CD4-positive, alpha-beta memory T cell (primary cell): ENCODE results near the gene ADGRV1. TPM values are rescaled to one million over a fixed set of nuclear protein-coding genes. Genes with fewer than 3 reads are reported as not detected.
A peak's percentile ranks its signal among the peaks of the same experiment; 100 is the strongest.

Experiments
- CTCF ChIA-PET: fragments of 350-600 bp; sonication (Branson Sonifier 250); formaldehyde crosslinking; loops from one replicate; lab custom pipeline; 2021; ENCODE audit warnings: inconsistent platforms; ENCODE audit not compliant: partially characterized antibody; lab: Charles Lee
- POLR2A ChIA-PET: fragments of 350-600 bp; sonication (Branson Sonifier 250); formaldehyde crosslinking; loops from one replicate; lab custom pipeline; 2021; ENCODE audit not compliant: partially characterized antibody; lab: Charles Lee
- DNase-seq, 5 donors: peaks; one replicate each; pipeline versions ENCODE4 v3.0.0 to v3.0.0-alpha.2; 2020 to 2022; ENCODE audit warnings: mixed read lengths in 1 of 5
- H3K27ac ChIP-seq: one replicate; pipeline ENCODE4 v1.7.0; 2013; ENCODE audit warnings: low read depth, low read length
- H3K27me3 ChIP-seq: 2 replicates; pipeline ENCODE4 v1.7.0; 2013; ENCODE audit warnings: mild to moderate bottlenecking, low read length, moderate library complexity; ENCODE audit not compliant: insufficient read depth
- H3K36me3 ChIP-seq: 2 replicates; pipeline ENCODE4 v1.7.0; 2013; ENCODE audit warnings: mild to moderate bottlenecking, low read length, moderate library complexity; ENCODE audit not compliant: insufficient read depth
- H3K4me1 ChIP-seq: 2 replicates; pipeline ENCODE4 v1.7.0; 2013; ENCODE audit warnings: mild to moderate bottlenecking, low read length, moderate library complexity; ENCODE audit not compliant: insufficient read depth
- H3K4me3 ChIP-seq, 2 donors: one replicate each; pipeline ENCODE4 v1.7.0; 2013; ENCODE audit warnings: low read length in 2 of 2, mild to moderate bottlenecking in 1 of 2
- H3K9me3 ChIP-seq, 2 donors: one replicate each; pipeline ENCODE4 v1.7.0; 2013; ENCODE audit warnings: low read length in 2 of 2, control low read depth in 1 of 2; ENCODE audit not compliant: control insufficient read depth in 1 of 2
- H3K27ac Mint-ChIP-seq, 7 donors: one replicate each; pipeline ENCODE4 v1.8.0; 2020 to 2021; ENCODE audit warnings: mixed read lengths in 7 of 7, mild to moderate bottlenecking in 6 of 7, inconsistent platforms in 3 of 7, moderate library complexity in 3 of 7
- H3K27me3 Mint-ChIP-seq, 2 donors: one replicate each; pipeline ENCODE4 v1.8.0; 2020 to 2021; ENCODE audit warnings: mixed read lengths in 2 of 2
- H3K36me3 Mint-ChIP-seq, 2 donors: one replicate each; pipeline ENCODE4 v1.8.0; 2020 to 2021; ENCODE audit warnings: mixed read lengths in 2 of 2, inconsistent platforms in 1 of 2, mild to moderate bottlenecking in 1 of 2
- H3K4me1 Mint-ChIP-seq, 4 donors: one replicate each; pipeline ENCODE4 v1.8.0; 2020 to 2021; ENCODE audit warnings: mixed read lengths in 4 of 4, mild to moderate bottlenecking in 1 of 4
- H3K4me3 Mint-ChIP-seq, 8 donors: one replicate each; pipeline ENCODE4 v1.8.0; 2020 to 2021; ENCODE audit warnings: mixed read lengths in 8 of 8, mild to moderate bottlenecking in 7 of 8, moderate library complexity in 6 of 8, inconsistent platforms in 3 of 8
- H3K9me3 Mint-ChIP-seq, 8 donors: one replicate each; pipeline ENCODE4 v1.8.0; 2020 to 2021; ENCODE audit warnings: mixed read lengths in 8 of 8, mild to moderate bottlenecking in 5 of 8, inconsistent platforms in 3 of 8, moderate library complexity in 1 of 8
- intact Hi-C: fragments of 100-400 bp; cut with micrococcal nuclease; formaldehyde crosslinking; loops from one replicate; pipeline ENCODE4 v1.15.1; 2023
- polyA plus RNA-seq, 2 donors: library from polyadenylated mRNA; unstranded; fragments of 300-500 nt; fragmentation: Illumina TruSeq; gene quantifications; one replicate each; pipeline ENCODE4 v1.2.3, GENCODE V29; 2021
- total RNA-seq, 2 experiments: library from RNA; stranded (reverse); gene quantifications; one replicate each; pipeline ENCODE4 v1.2.3, GENCODE V29; 2021

ADGRV1 gene
- total and polyA plus RNA-seq, 4 experiments from 2014 or later: 0.09 to 0.22 TPM; not detected in 2

DNA sequence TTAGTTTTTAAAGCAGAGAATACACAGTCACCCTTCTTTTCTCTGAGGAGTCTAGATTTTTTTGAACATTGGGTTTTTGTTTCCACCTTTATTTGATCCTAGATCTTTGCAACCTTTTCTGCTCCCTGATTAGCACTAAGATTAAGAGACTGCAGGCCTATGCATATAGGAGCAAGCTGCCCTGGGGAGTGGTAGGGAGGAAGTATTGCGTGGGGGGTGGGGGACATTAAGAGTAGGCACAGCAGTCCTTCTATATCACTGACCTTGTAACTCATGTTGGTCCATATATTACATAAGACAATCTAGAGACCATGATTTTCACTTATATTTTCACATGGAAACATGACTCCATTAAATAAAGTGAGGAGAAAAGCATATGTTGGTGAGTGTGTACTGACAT lies 149.1 kb downstream of the ADGRV1 start:
- no peaks in the 10 kb centered on the region for H3K4me1 Mint-ChIP-seq
- no peaks in the 10 kb centered on the region for H3K9me3 Mint-ChIP-seq
- Histone ChIP-seq H3K4me3 (no peak overlapping the region), H3K9me3 (no peaks in the 10 kb centered on the region), H3K27ac (no peak overlapping the region), H3K27me3 (no peaks in the 10 kb centered on the region), H3K4me1 (no peaks in the 10 kb centered on the region), H3K36me3 (no peaks in the 10 kb centered on the region)
- ChIA-PET CTCF (no interaction called here), POLR2A (no interaction called here)
- peak overlapping the region in 1 of 7 donors; percentile 57 for H3K27ac Mint-ChIP-seq
- DNase-seq: no peak
- no peaks in the 10 kb centered on the region for H3K36me3 Mint-ChIP-seq
- intact Hi-C loops: no loop called here
- H3K4me3 Mint-ChIP-seq: no peak overlapping the region
- peaks cover 5 to 11% of the 10 kb centered on the region in 2 donors for H3K27me3 Mint-ChIP-seq

DNA sequence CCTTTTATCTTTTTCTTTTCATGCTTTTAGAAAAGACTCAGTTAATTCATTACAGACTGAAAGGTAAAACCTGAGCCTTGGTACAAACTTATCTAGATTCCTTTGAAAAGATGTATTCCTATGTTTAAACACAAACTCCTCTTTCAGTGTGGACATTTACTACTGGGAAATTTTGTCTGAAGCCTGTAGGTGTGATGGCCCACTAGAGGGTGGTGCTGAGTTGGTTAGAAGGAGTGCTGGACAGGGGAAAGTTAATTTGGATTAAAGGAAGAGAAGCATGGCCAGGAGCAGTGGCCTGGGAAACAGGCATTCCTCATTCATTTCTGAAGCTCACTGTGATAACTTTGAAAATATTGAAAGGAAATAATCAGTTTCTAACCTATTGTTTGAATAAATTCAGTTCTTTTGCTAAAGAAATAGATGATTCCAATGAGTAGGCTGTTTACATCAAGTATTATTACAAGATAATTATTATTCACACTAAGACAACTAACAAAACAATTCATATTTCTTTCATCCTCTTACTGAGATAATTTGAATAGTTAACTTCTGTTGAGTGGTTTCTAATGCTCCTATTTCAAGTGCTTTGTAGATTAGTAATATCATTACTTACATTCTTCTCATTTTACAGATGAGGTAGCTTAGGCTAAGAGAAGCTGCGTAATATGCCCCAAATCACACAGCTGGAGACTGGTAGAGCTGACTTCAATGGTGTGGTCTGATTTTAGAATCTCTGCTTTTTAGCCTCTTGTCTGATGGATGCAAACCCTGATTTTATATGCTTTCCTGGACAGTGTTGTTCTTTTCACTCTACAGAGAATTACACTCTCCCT lies 150.9 kb downstream of the ADGRV1 start:
- peaks cover 3 to 8% of the 10 kb centered on the region in 2 donors for H3K27me3 Mint-ChIP-seq
- H3K9me3 Mint-ChIP-seq: peaks cover 0 to 1% (median 0%) of the 10 kb centered on the region in 8 donors

GRCh38 chr5:90718387-90718786 lies 159.8 kb downstream of the ADGRV1 start:
- no peaks in the 10 kb centered on the region for H3K4me1 ChIP-seq
- peaks cover 5 to 7% of the 10 kb centered on the region in 2 donors for H3K27me3 Mint-ChIP-seq

More for the DNA sequence above, 150.9 kb downstream of the ADGRV1 start:
- H3K27ac Mint-ChIP-seq: peak overlapping the region in 1 of 7 donors; percentile 48
- H3K4me3 Mint-ChIP-seq: no peak overlapping the region
- no peaks in the 10 kb centered on the region for H3K9me3 ChIP-seq
- intact Hi-C loops: loop anchor here (1.0 kb wide), 1 partner anchor 270 kb away; no protein-coding TSS in a partner anchor
- H3K27ac ChIP-seq: no peak overlapping the region
- no peaks in the 10 kb centered on the region for H3K36me3 Mint-ChIP-seq
- H3K27me3 ChIP-seq: no peaks in the 10 kb centered on the region
- H3K4me3 ChIP-seq: no peak overlapping the region
- H3K4me1 ChIP-seq: no peaks in the 10 kb centered on the region
- ChIA-PET CTCF (no interaction called here), POLR2A (no interaction called here)
- H3K36me3 ChIP-seq: no peaks in the 10 kb centered on the region
- DNase-seq: no peak
- H3K4me1 Mint-ChIP-seq: no peaks in the 10 kb centered on the region

GRCh38 chr5:90739567-90739966 lies 181.0 kb downstream of the ADGRV1 start:
- H3K27ac Mint-ChIP-seq: no peak overlapping the region
- H3K36me3 Mint-ChIP-seq: peaks cover 0 to 3% of the 10 kb centered on the region in 2 donors
- Histone ChIP-seq H3K27me3 (no peaks in the 10 kb centered on the region), H3K36me3 (no peaks in the 10 kb centered on the region), H3K27ac (no peak overlapping the region), H3K9me3 (no peaks in the 10 kb centered on the region), H3K4me1 (no peaks in the 10 kb centered on the region), H3K4me3 (no peak overlapping the region)
- intact Hi-C loops: loop anchor here (10.0 kb wide), 1 partner anchor 1695 kb away; no protein-coding TSS in a partner anchor
- ChIA-PET POLR2A (no interaction called here), CTCF (no interaction called here)
- H3K4me3 Mint-ChIP-seq: no peak overlapping the region
- peaks cover 0 to 11% of the 10 kb centered on the region in 2 donors for H3K27me3 Mint-ChIP-seq
- peaks cover 0 to 31% (median 20%) of the 10 kb centered on the region in 8 donors for H3K9me3 Mint-ChIP-seq
- DNase-seq: no peak
- H3K4me1 Mint-ChIP-seq: no peaks in the 10 kb centered on the region

More at GRCh38 chr5:90718387-90718786, 159.8 kb downstream of the ADGRV1 start:
- Histone ChIP-seq H3K27ac (no peak overlapping the region), H3K27me3 (no peaks in the 10 kb centered on the region), H3K36me3 (no peaks in the 10 kb centered on the region), H3K4me3 (no peak overlapping the region), H3K9me3 (no peaks in the 10 kb centered on the region)
- Mint-ChIP-seq H3K4me1 (peaks cover 0 to 2% (median 0%) of the 10 kb centered on the region in 4 donors), H3K9me3 (peaks cover 0 to 3% (median 0%) of the 10 kb centered on the region in 8 donors), H3K27ac (no peak overlapping the region), H3K4me3 (no peak overlapping the region), H3K36me3 (no peaks in the 10 kb centered on the region)
- ChIA-PET POLR2A (no interaction called here), CTCF (no interaction called here)
- intact Hi-C loops: no loop called here
- DNase-seq: no peak

DNA sequence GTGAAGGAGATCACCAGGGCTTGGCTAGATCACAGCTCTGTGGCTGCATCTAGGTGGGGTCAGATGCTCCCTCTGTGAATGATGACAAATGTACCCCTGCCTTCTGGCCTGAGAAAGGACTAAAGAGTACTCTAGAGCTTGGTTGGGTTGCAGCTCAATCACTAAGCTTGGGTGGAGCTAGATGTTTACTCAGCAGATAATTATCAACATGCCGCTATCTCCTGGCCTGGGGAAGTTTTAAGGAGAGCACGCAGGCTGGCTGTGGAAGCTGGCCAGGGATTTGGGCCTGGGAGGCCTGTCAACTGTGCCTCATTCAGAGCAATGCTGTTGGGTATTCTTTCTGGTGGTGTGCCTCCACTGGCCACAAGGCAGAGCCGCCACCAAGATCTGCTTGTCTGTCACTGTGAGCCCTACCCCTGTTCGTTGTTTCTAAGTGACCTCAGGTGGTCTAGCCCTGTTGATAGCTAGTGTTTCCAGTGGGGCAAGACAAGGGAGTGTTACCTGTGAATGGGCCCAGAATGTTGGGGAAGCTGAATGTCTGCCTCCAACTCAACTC lies 181.7 kb downstream of the ADGRV1 start:
- Mint-ChIP-seq H3K4me3 (no peak overlapping the region), H3K27ac (no peak overlapping the region), H3K27me3 (peaks cover 0 to 11% of the 10 kb centered on the region in 2 donors), H3K4me1 (no peaks in the 10 kb centered on the region), H3K9me3 (peaks cover 0 to 31% (median 20%) of the 10 kb centered on the region in 8 donors), H3K36me3 (peaks cover 0 to 3% of the 10 kb centered on the region in 2 donors)
- Histone ChIP-seq H3K4me1 (no peaks in the 10 kb centered on the region), H3K36me3 (no peaks in the 10 kb centered on the region), H3K9me3 (no peaks in the 10 kb centered on the region), H3K27ac (no peak overlapping the region), H3K4me3 (no peak overlapping the region), H3K27me3 (no peaks in the 10 kb centered on the region)
- intact Hi-C loops: no loop called here
- ChIA-PET CTCF (no interaction called here), POLR2A (no interaction called here)
- no peak for DNase-seq

GRCh38 chr5:90741022-90741564 lies 182.5 kb downstream of the ADGRV1 start:
- peaks cover 0 to 31% (median 19%) of the 10 kb centered on the region in 8 donors for H3K9me3 Mint-ChIP-seq
- H3K27ac ChIP-seq: no peak overlapping the region
- no peaks in the 10 kb centered on the region for H3K27me3 ChIP-seq
- H3K4me1 ChIP-seq: no peaks in the 10 kb centered on the region
- no peaks in the 10 kb centered on the region for H3K4me1 Mint-ChIP-seq
- H3K27ac Mint-ChIP-seq: no peak overlapping the region
- no peaks in the 10 kb centered on the region for H3K9me3 ChIP-seq
- no peak overlapping the region for H3K4me3 ChIP-seq
- H3K4me3 Mint-ChIP-seq: no peak overlapping the region
- ChIA-PET CTCF (no interaction called here), POLR2A (no interaction called here)
- peaks cover 0 to 3% of the 10 kb centered on the region in 2 donors for H3K36me3 Mint-ChIP-seq
- DNase-seq: no peak
- H3K36me3 ChIP-seq: no peaks in the 10 kb centered on the region
- intact Hi-C loops: no loop called here
- H3K27me3 Mint-ChIP-seq: peaks cover 0 to 11% of the 10 kb centered on the region in 2 donors

DNA sequence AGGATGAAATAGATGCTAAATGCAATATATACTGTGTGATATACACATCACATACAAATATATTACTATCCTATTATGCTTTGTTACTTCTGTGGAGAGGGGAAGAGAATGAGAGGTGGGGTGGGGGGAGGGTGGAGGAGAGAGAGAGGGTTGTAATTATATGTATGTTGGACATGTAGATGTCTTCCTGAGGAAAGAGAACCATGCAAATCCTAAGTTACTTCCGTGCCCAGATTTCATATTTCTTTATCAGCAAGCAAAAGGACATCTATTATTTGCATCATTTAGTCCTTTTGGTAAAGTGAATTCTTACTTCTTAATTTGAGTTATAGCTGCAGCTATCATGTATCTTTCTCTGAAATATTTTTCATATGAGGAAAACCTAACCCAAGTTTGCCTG lies 187.5 kb downstream of the ADGRV1 start:
- Histone ChIP-seq H3K27me3 (no peaks in the 10 kb centered on the region), H3K4me1 (no peaks in the 10 kb centered on the region), H3K4me3 (no peak overlapping the region), H3K36me3 (no peaks in the 10 kb centered on the region), H3K9me3 (no peaks in the 10 kb centered on the region), H3K27ac (no peak overlapping the region)
- Mint-ChIP-seq H3K27me3 (peaks cover 6 to 9% of the 10 kb centered on the region in 2 donors), H3K9me3 (peaks cover 0 to 7% (median 2%) of the 10 kb centered on the region in 8 donors), H3K4me3 (no peak overlapping the region), H3K27ac (no peak overlapping the region), H3K4me1 (no peaks in the 10 kb centered on the region), H3K36me3 (no peaks in the 10 kb centered on the region)
- intact Hi-C loops: no loop called here
- ChIA-PET POLR2A (no interaction called here), CTCF (interaction anchor here (1.0 kb wide), 1 partner anchor 8 kb away, joined by 3 read pairs; no protein-coding TSS in a partner anchor)
- no peak for DNase-seq
